Smooth muscle cell of trachea (primary cell): ENCODE results near the gene CAPRIN1. TPM values are rescaled to one million over a fixed set of nuclear protein-coding genes. Genes with fewer than 3 reads are reported as not detected.

Experiments used
- total RNA-seq: library from RNA; depleted of rRNA; stranded (reverse); fragments of >200 nt; gene quantifications from 2 replicates; pipeline ENCODE4 v1.2.1, GENCODE V29; 2014

The CAPRIN1 gene
- total RNA-seq: 206 and 266 TPM in 2 replicates

DNA sequence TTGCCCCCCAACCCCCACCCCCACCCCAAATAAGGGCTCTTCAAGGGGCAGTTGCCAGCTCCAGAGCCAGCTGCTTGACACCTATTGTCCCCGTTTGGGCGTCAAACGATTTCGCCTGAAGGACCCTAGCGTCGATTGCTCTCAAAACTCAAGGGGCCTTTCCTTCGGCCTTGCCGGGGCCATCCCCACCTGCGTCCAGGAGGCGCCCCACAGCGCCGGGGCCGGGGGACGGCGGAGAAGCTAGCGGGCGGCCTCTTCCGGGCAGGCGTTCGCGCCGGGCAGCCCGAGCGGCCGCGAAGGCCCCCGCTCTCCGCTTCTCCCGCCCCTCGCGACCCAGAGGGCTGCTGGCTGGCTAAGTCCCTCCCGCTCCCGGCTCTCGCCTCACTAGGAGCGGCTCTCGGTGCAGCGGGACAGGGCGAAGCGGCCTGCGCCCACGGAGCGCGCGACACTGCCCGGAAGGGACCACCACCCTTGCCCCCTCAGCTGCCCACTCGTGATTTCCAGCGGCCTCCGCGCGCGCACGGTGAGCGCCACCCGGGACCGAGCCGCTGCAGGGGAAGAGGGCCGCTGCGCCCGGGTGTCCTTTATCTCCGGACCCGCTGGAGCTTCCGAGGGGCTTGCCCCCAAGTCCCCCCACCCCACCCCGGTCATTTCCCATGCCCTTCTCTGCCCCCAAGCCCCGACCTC is at the start of gene CAPRIN1:
Gene CAPRIN1, plus strand, starts transcription at position 383 of the 687 bp plus-strand sequence. CDS start 690 bp downstream, outside the sequence.

DNA sequence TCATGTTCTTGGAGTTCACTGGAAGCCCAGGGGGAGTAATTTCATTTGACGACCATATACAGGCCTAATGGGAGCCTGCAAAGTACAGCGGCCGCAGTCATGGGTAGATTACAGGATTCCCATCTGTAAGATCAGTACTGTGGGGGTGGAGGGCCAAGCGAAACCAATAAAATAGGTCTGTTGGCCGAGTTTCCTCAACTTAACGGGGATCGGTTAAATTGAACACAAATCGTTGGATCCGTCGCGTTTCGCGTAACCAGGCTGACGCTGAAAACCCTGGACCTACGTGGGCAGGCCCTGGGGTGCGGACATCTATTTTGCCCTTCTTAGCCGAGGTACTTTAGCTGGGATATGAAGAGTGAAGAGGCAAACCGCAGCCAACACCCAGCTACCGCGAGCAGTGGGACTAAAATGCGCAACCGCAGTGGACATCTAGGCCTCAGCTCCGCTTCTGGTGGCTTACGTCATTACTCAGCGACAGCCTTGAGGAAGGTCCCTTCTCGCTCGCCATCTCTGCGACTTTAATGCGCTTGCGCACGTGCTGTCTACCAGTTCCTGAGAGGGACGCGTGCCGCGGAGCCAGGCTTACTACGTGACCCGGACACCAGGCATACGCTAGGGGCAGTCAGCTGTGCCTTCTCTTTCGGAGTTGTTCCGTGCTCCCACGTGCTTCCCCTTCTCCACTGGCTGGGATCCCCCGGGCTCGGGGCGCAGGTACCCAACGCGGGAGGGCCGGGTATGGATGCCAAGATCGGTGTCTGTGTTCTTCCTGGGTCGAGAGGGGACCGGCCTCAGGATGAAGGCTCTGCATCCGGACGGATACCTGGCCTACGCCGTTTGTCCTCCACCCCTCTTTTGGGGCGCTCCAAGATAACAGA is 53.8 kb downstream of the CAPRIN1 start, which contains the start of gene NAT10:
Gene NAT10, plus strand, starts transcription at position 551 of the 878 bp plus-strand sequence. CDS start 2,597 bp downstream, outside the sequence.

Other genes with a start within 250 kb of the CAPRIN1 start
- gene LMO2, start 159.7 kb upstream of the CAPRIN1 start, total RNA-seq: not detected in 2 replicates
- gene NAT10, start 53.9 kb downstream of the CAPRIN1 start, total RNA-seq: 17.0 and 20.4 TPM in 2 replicates